ENCODE results near the gene ACTA1.

The ACTA1 gene

GRCh38 chr1:229448354-229448753 lies 14.5 kb upstream of the ACTA1 start:
- DNase-seq (ENCODE audit: extremely low spot score) = no peak
- no peak for TF ChIP-seq CTCF (IDR thresholded peaks at IDR 0.05; ENCODE audit: control extremely low read depth, extremely low read depth, low read depth, missing control alignments)
- ChIA-PET CTCF (interaction anchor here (1.6 to 1.9 kb wide), 2 partner anchors 10 to 13 kb away, joined by 5 read pairs; no protein-coding TSS in a partner anchor), POLR2A (no interaction called here)

- no peak for TF ChIP-seq CTCF (IDR thresholded peaks at IDR 0.05; ENCODE audit: control extremely low read depth, extremely low read depth, low read depth, missing control alignments)
- ChIA-PET POLR2A (no interaction called here), CTCF (interaction anchor here (1.6 kb wide), 1 partner anchor 10 kb away, joined by 5 read pairs; no protein-coding TSS in a partner anchor)
- no peak for DNase-seq (ENCODE audit: extremely low spot score)
Observed at GRCh38 chr1:229447809-229448252, 13.9 kb upstream of the ACTA1 start.

GRCh38 chr1:229445828-229446227 lies 11.9 kb upstream of the ACTA1 start:
- no peak for DNase-seq (ENCODE audit: extremely low spot score)
- ChIA-PET CTCF (interaction anchor here (1.0 to 2.6 kb wide), 4 partner anchors 10 to 36 kb away, joined by 3 to 9 read pairs (median 4); no protein-coding TSS in a partner anchor), POLR2A (no interaction called here)
- no peak for TF ChIP-seq CTCF (IDR thresholded peaks at IDR 0.05; ENCODE audit: control extremely low read depth, extremely low read depth, low read depth, missing control alignments)

DNA sequence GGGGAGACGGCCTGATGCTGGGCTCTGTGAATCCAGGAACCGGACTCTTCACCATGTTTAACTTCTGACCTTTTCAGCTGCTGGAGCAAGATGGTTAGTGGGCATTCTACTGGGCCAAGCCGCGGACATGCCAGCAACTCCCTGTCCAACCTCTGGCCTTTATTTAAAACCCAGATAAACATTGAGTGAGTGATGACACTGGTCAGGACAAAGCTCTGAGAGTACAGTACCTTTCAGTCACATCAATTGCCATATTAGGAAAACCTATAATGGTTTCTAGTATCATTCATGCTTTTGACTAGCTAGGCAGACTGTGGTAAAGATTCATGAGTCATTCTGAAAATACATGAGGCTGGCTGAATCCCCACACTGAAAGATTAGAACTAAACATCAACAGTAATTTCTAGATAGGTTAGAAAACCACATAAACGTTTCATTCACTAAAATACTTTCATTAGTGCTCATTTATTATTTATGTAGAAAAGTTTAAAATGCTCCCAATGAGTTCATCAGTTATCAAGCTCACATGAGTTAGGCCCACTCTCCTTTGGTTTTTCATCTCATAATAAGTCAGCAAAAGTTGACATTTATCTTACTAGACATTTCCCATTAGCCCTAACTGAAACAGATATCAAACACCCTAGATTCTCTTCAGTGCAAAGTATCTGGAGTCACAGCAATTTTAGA lies 7.1 kb upstream of the ACTA1 start:
- ChIA-PET POLR2A (interaction anchor here (0.5 kb wide), 2 partner anchors 45 to 110 kb away, joined by 3 read pairs; no protein-coding TSS in a partner anchor), CTCF (interaction anchor here (1.1 to 3.2 kb wide), 12 partner anchors 10 to 213 kb away, joined by 3 to 14 read pairs (median 5); no protein-coding TSS in a partner anchor)
- DNase-seq (ENCODE audit: extremely low spot score) = peak; percentile 79
- TF ChIP-seq CTCF (IDR thresholded peaks at IDR 0.05; ENCODE audit: control extremely low read depth, extremely low read depth, low read depth, missing control alignments) = no peak

- POLR2A ChIA-PET = no interaction called here
- CTCF ChIA-PET = interaction anchor here (1.1 to 1.9 kb wide), 3 partner anchors 11 to 184 kb away, joined by 3 to 8 read pairs (median 5); no protein-coding TSS in a partner anchor
Observed at GRCh38 chr1:229438021-229438420, 4.1 kb upstream of the ACTA1 start.

DNA sequence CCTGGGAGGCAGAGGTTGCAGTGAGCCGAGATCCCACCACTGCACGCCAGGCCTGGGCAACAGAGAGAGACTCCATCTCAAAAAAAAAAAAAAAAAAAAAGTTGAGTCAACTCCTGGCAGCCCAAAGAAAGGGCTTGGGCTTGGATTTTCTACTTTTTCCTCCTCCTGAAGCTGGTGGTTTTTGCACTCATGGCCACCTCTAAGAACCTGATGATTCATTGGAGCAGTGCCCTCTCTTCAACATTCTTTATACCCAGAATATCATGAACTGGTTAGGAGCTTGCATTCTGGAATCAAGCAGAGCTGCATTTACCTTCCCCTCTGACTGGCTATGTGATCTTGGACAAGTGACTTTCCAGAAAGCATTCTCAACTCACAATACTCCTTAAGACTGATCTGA lies 3.5 kb upstream of the ACTA1 start:
- TF ChIP-seq CTCF (IDR thresholded peaks at IDR 0.05; ENCODE audit: control extremely low read depth, extremely low read depth, low read depth, missing control alignments) = no peak
- POLR2A ChIA-PET = no interaction called here
- CTCF ChIA-PET = interaction anchor here (1.1 to 1.9 kb wide), 4 partner anchors 11 to 183 kb away, joined by 3 to 8 read pairs (median 4); no protein-coding TSS in a partner anchor
- no peak for DNase-seq (ENCODE audit: extremely low spot score)

More at GRCh38 chr1:229438021-229438420, 4.1 kb upstream of the ACTA1 start:
- no peak for DNase-seq (ENCODE audit: extremely low spot score)
- no peak for TF ChIP-seq CTCF (IDR thresholded peaks at IDR 0.05; ENCODE audit: control extremely low read depth, extremely low read depth, low read depth, missing control alignments)
